BE2C (cell line): ENCODE results near the gene IL26.

Experiments
- DNase-seq: peaks from one replicate; pipeline ENCODE4 v3.0.0-alpha.2; 2020
- H3K27me3 ChIP-seq: fragments of 250-450 bp; sonication (Bioruptor Pico); 2 replicates; pipeline ENCODE4 v1.5.1; 2020; ENCODE audit warnings: mild to moderate bottlenecking
- H3K36me3 ChIP-seq: fragments of 250-450 bp; sonication (Bioruptor Pico); 2 replicates; pipeline ENCODE4 v1.5.1; 2020; ENCODE audit warnings: mild to moderate bottlenecking
- H3K4me1 ChIP-seq: fragments of 250-450 bp; sonication (Bioruptor Pico); 2 replicates; pipeline ENCODE4 v1.5.1; 2020
- H3K4me3 ChIP-seq: 2 replicates; pipeline ENCODE4 v1.5.1; 2011; ENCODE audit warnings: low read depth, low read length
- H3K9me3 ChIP-seq: fragments of 250-450 bp; sonication (Bioruptor Pico); 2 replicates; pipeline ENCODE4 v1.5.1; 2020
- TF ChIP-seq, protein P1 (sequence below): IDR thresholded peaks from 2 replicates; pipeline ENCODE4 v1.5.1; 2012; ENCODE audit warnings: mild to moderate bottlenecking, low read depth, low read length

Gene IL26

GRCh38 chr12:68206446-68206845, 19.2 kb downstream of the IL26 start:
- no peak overlapping the region for H3K4me3 ChIP-seq
- DNase-seq: no peak
- H3K27me3 ChIP-seq: peaks cover 9% of the 10 kb centered on the region; the same call in 1 of the 2 replicates
- H3K4me1 ChIP-seq: peaks cover 6% of the 10 kb centered on the region; the same call in 1 of the 2 replicates
- no peaks in the 10 kb centered on the region for H3K9me3 ChIP-seq
- no peaks in the 10 kb centered on the region for H3K36me3 ChIP-seq
- TF ChIP-seq, protein P1, sequence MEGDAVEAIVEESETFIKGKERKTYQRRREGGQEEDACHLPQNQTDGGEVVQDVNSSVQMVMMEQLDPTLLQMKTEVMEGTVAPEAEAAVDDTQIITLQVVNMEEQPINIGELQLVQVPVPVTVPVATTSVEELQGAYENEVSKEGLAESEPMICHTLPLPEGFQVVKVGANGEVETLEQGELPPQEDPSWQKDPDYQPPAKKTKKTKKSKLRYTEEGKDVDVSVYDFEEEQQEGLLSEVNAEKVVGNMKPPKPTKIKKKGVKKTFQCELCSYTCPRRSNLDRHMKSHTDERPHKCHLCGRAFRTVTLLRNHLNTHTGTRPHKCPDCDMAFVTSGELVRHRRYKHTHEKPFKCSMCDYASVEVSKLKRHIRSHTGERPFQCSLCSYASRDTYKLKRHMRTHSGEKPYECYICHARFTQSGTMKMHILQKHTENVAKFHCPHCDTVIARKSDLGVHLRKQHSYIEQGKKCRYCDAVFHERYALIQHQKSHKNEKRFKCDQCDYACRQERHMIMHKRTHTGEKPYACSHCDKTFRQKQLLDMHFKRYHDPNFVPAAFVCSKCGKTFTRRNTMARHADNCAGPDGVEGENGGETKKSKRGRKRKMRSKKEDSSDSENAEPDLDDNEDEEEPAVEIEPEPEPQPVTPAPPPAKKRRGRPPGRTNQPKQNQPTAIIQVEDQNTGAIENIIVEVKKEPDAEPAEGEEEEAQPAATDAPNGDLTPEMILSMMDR: no peak

GRCh38 chr12:68203460-68203875, 22.1 kb downstream of the IL26 start:
- TF ChIP-seq, protein P1: no peak
- Histone ChIP-seq H3K4me3 (no peak overlapping the region), H3K36me3 (no peaks in the 10 kb centered on the region), H3K27me3 (peaks cover 9% of the 10 kb centered on the region; the same call in 1 of the 2 replicates), H3K4me1 (no peaks in the 10 kb centered on the region), H3K9me3 (no peaks in the 10 kb centered on the region)
- DNase-seq: no peak

DNA sequence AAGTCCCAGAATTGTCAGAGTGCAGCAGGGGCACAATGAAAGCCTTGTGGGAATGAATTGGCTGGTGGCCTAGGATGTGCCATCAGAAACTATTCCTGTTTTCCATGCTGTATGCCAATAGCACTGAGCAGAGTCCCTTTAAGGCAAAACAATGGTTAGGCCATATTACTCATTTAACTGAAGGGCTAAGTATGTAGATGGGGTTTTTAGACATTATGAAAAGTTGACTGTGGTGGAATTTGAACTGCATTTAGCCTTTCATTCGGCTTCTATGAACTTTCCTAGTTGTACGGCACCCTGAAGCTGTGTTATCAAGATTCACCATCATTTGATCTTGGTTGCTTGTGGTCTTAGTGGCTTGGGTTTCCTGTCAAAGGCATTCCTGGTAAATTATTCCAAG, 24.8 kb downstream of the IL26 start:
- H3K36me3 ChIP-seq: no peaks in the 10 kb centered on the region
- no peaks in the 10 kb centered on the region for H3K4me1 ChIP-seq
- H3K27me3 ChIP-seq: no peaks in the 10 kb centered on the region; the same call in 1 of the 2 replicates
- TF ChIP-seq, protein P1: no peak
- H3K9me3 ChIP-seq: no peaks in the 10 kb centered on the region
- DNase-seq: no peak
- H3K4me3 ChIP-seq: no peak overlapping the region

DNA sequence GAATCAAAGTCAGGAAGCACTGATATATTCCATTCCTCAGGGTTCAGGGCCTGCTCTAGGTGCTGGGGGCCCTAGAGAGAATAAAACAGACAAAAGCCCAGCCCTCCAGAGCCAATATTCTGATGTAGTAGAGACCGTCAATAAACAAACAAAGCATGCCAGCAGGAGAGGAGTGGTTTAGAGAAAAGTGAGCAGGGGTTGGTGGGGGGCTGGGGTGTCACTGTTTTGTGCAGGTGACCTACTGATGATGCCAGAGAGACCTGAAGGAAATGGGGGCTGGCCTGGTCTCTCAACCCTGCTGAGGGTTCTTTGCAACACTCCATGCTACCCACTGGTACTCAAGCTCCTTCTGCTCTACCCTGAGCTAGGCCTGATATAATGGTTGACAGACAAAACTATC, 26.5 kb downstream of the IL26 start:
- Histone ChIP-seq H3K36me3 (no peaks in the 10 kb centered on the region), H3K9me3 (no peaks in the 10 kb centered on the region), H3K4me3 (no peak overlapping the region), H3K4me1 (no peaks in the 10 kb centered on the region), H3K27me3 (no peaks in the 10 kb centered on the region; the same call in 1 of the 2 replicates)
- TF ChIP-seq, protein P1: no peak
- DNase-seq: no peak

GRCh38 chr12:68198507-68199086, 27.0 kb downstream of the IL26 start:
- DNase-seq: no peak
- H3K4me1 ChIP-seq: no peaks in the 10 kb centered on the region
- H3K27me3 ChIP-seq: no peaks in the 10 kb centered on the region; the same call in 1 of the 2 replicates
- H3K36me3 ChIP-seq: no peaks in the 10 kb centered on the region
- TF ChIP-seq, protein P1: no peak
- H3K4me3 ChIP-seq: no peak overlapping the region
- H3K9me3 ChIP-seq: no peaks in the 10 kb centered on the region

- H3K4me1 ChIP-seq: no peaks in the 10 kb centered on the region
- no peak overlapping the region for H3K4me3 ChIP-seq
- H3K27me3 ChIP-seq: peaks cover 19% of the 10 kb centered on the region
- no peaks in the 10 kb centered on the region for H3K9me3 ChIP-seq
- TF ChIP-seq, protein P1: no peak
- no peak for DNase-seq
- no peaks in the 10 kb centered on the region for H3K36me3 ChIP-seq
Measured at GRCh38 chr12:68190301-68190700, 35.3 kb downstream of the IL26 start.
